GM12864 (cell line): ENCODE data around the gene TSKU.

Source experiments
- DNase-seq: peaks from one replicate; pipeline ENCODE4 v3.0.0-alpha.2; 2011; ENCODE audit warnings: low read depth
- H3K4me3 ChIP-seq: 2 replicates; pipeline ENCODE4 v1.5.1; 2011; ENCODE audit warnings: mild to moderate bottlenecking, low read depth, low read length, control low read depth
- TF ChIP-seq, protein P1 (sequence below): IDR thresholded peaks from 2 replicates; pipeline ENCODE4 v1.5.1; 2011; ENCODE audit warnings: low read depth, mild to moderate bottlenecking, moderate library complexity, low read length, control low read depth, inconsistent platforms; ENCODE audit errors: missing control alignments

TSKU gene

DNA sequence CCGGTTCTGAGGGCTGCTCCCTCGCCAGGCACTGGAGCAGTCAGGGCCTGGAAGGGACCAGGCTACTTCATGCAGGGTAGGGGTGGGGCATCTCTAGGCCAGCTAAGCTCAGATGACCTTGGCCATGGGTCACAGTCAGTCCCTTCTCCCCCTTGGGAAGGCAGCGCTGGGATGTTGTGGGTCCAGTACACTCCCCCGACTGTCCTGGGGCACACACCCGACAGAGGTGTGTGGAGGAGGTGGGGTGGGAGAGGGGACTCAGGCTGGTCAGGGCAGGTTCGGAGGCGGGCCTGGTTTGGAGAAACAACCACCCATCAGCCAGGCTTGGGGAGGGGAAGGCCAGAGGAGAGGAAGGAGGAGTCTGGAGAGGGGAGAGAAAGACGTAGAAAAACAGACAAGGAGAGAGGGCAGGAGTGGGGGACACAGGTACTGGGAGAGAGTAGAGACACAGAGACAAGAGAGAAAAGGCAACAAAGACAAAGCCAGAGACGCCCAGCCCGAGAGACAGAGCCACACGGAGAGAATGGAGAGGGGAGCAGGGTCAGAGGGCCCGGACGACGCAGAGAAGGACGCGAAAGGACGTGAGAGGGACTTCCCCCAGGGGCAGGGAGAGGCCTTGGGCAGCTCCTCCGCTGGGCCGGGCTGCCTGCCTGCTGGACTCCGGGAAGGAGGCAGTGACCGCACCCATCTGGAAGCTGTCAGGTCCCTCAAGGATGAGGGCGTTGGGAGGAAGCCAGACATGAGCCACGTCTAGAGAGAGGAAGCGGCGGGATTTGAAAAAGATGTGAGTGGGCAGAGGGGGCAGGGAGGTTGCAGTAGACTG, 30.6 kb upstream of the TSKU start:
- no peak for DNase-seq
- no peak overlapping the region for H3K4me3 ChIP-seq

GRCh38 chr11:76753449-76753848, 29.7 kb upstream of the TSKU start:
- H3K4me3 ChIP-seq, result no peak overlapping the region
- TF ChIP-seq, protein P1, sequence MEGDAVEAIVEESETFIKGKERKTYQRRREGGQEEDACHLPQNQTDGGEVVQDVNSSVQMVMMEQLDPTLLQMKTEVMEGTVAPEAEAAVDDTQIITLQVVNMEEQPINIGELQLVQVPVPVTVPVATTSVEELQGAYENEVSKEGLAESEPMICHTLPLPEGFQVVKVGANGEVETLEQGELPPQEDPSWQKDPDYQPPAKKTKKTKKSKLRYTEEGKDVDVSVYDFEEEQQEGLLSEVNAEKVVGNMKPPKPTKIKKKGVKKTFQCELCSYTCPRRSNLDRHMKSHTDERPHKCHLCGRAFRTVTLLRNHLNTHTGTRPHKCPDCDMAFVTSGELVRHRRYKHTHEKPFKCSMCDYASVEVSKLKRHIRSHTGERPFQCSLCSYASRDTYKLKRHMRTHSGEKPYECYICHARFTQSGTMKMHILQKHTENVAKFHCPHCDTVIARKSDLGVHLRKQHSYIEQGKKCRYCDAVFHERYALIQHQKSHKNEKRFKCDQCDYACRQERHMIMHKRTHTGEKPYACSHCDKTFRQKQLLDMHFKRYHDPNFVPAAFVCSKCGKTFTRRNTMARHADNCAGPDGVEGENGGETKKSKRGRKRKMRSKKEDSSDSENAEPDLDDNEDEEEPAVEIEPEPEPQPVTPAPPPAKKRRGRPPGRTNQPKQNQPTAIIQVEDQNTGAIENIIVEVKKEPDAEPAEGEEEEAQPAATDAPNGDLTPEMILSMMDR, result no peak
- DNase-seq, result no peak

More for the DNA sequence above, 30.6 kb upstream of the TSKU start:
- TF ChIP-seq, protein P1, result no peak

DNA sequence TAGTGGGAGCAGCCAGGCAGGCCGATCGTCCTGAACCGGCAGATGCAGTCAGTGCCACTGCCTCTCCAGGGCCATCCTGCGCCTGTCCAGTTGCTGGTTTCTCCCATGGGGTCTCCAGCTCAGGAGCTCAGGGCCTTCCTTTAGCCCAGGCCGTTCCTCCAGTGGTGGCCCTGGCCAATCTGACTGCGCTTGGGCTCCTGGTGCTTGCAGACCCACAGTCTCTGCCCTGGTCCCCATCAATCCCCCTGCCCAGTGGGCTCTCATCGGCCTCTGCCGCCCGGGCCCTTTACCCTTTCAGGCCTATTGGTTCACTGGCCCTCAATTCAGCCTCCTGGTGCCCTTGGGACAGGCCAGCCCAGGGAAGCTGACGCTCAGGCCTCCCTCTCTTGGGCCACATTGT, 29.2 kb upstream of the TSKU start:
- no peak overlapping the region for H3K4me3 ChIP-seq
- TF ChIP-seq, protein P1, result no peak
- DNase-seq, result no peak

DNA sequence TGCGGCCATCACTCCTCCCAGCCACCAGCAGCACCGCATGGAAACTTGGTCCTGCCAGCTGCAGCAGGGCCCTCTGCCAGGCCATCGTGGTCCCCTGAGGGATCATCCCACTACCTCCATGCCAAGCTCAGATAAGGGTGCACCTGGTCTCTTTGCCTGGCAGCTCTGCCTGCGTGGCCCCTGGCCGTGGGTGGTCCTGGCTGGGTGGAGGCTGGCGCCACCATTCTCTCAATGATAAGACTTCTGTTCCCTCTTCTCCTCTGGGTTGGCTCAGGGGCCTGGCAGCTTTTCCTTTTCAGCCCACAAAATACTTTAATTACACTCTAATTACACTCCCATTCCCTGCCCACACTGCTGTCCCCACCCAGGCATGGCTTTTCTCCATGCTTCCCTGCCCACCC, 26.8 kb upstream of the TSKU start:
- TF ChIP-seq, protein P1, result no peak
- no peak overlapping the region for H3K4me3 ChIP-seq
- no peak for DNase-seq

DNA sequence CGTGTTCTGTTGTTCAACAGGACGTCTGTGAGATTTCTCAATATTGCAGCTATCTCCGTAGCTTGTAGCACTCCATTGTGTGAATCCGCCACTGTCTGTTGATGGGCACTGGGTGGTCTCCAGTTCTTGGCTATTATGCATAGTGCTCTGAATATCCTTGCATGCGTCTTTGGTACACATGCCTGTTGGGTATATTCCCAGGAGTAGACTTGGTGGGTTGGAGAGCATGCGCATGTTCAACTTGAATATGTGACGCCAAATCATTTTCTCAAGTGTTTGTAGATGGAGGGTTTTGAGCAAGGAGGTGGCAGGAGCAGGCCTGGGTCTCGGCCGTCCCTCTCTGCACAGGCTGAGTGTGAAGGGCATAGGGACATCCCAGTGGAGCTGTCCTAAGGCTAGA, 24.8 kb upstream of the TSKU start:
- TF ChIP-seq, protein P1, result no peak
- DNase-seq, result no peak
- no peak overlapping the region for H3K4me3 ChIP-seq

DNA sequence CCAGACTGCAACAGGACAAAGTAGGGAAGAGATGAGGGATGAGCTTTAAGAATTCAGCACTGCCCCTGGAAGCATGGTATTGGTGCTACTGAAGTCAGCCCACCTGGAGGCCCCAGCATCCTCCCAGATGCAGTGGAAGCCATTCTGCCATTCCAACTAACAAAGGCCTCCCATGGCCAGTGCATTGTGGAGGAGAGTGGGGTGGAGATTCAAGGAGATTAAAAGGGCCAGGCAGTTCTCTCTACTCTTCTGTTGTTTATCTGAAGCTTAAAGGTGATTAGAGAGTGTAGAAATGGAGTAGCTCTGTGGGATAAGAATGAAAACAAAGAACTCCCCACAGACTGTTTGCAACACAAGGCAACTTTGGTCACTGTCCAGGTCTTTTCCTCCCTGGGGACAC, 24.1 kb upstream of the TSKU start:
- H3K4me3 ChIP-seq, result no peak overlapping the region
- TF ChIP-seq, protein P1, result no peak
- DNase-seq, result no peak

DNA sequence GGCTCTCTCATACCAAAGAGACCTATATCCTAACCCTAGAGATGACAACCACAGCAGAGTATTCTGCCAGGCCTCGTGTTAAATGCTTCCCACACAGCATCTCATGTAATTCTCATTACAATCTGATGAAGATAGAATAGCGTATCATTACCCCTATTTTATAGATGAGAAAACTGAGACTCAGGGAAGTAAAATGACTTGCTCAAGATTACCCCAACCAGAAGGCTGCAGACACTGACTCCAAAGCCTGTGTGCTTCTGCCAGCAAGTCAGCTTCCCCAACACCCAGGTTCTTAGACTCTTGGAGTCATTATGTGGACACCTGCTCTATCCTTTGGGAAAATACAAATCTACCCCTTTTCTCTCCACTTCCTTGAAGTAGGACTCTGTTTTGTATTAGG, 23.6 kb upstream of the TSKU start:
- no peak for DNase-seq
- TF ChIP-seq, protein P1, result no peak
- H3K4me3 ChIP-seq, result no peak overlapping the region
